GM12878 (cell line): ENCODE measurements around the gene RNF115. TPM values are rescaled to one million over a fixed set of nuclear protein-coding genes. Genes with fewer than 3 reads are reported as not detected.
A peak's percentile ranks its signal among the peaks of the same experiment; 100 is the strongest.
"Not testable (repeated sequence)": the region's sequence is repeated elsewhere in the genome, so short reads cannot be mapped to it uniquely, and the experiment has no call there.

Experiments
- ATAC-seq: fragments of 200-7000 bp; cut with Tn5 transposase; 3 replicates; pipeline ENCODE4 v1.9.1; 2020; ENCODE audit warnings: mild to moderate bottlenecking, moderate library complexity
- BruUV-seq: library from RNA; stranded (reverse); fragments of 400-500 nt; replicated peaks from 2 replicates; lab custom pipeline; 2021; lab: Mats Ljungman, UMichigan
- CTCF ChIA-PET: fragments of 300-600 bp; sonication (Branson Sonifier 250); formaldehyde crosslinking; extraction: SDS; loops from one replicate; lab custom pipeline; 2021; ENCODE audit warnings: inconsistent platforms; lab: Yijun Ruan, JAX
- POLR2A ChIA-PET: fragments of 350-600 bp; formaldehyde crosslinking; extraction: SDS; loops from one replicate; lab custom pipeline; 2021; ENCODE audit warnings: inconsistent platforms; lab: Charles Lee
- RAD21 ChIA-PET: fragments of 300-600 bp; sonication (Branson Sonifier 250); formaldehyde crosslinking; loops from one replicate; lab custom pipeline; 2023; ENCODE audit warnings: antibody characterized with exemption; ENCODE audit not compliant: unreplicated experiment; lab: Charles Lee
- SMC1A ChIA-PET: fragments of 300-600 bp; sonication (Branson Sonifier 250); formaldehyde crosslinking; loops from one replicate; lab custom pipeline; 2023; ENCODE audit not compliant: unreplicated experiment, uncharacterized antibody; lab: Charles Lee
- DNase-seq: peaks from one replicate; pipeline ENCODE4 v3.0.0-alpha.2; 2011; ENCODE audit warnings: low read depth, low spot score
- FAIRE-seq: peaks from 3 replicates; lab custom pipeline; 2011; peaks lifted over from hg19 to GRCh38; lab: Jason Lieb, UNC
- H2AFZ ChIP-seq: 2 replicates; pipeline ENCODE4 v1.6.0; 2011; ENCODE audit warnings: low read depth, low read length, control low read depth; ENCODE audit not compliant: control insufficient read depth
- H3K27ac ChIP-seq: 2 replicates; pipeline ENCODE4 v1.5.1; 2011; ENCODE audit warnings: control low read depth; ENCODE audit not compliant: control insufficient read depth, insufficient read depth
- H3K27me3 ChIP-seq, 2 experiments: replicated peaks in 1 of 2; 2 replicates each; pipeline versions ENCODE4 v1.6.0 to v1.6.1; 2011; ENCODE audit warnings: low read length in 1 of 2; ENCODE audit not compliant: control insufficient read depth in 2 of 2, insufficient read depth in 2 of 2
- H3K36me3 ChIP-seq, 2 experiments: 2 replicates each; pipeline ENCODE4 v1.5.1; 2011; ENCODE audit warnings: low read length in 1 of 2; ENCODE audit not compliant: control insufficient read depth in 2 of 2, insufficient read depth in 2 of 2
- H3K4me1 ChIP-seq: 2 replicates; pipeline ENCODE4 v1.6.1; 2011; ENCODE audit warnings: mild to moderate bottlenecking, low read length, moderate library complexity, mixed read lengths; ENCODE audit not compliant: control insufficient read depth, insufficient read depth
- H3K4me2 ChIP-seq: 2 replicates; pipeline ENCODE4 v1.6.0; 2011; ENCODE audit warnings: control low read depth; ENCODE audit not compliant: control insufficient read depth, insufficient read depth
- H3K4me3 ChIP-seq: fragments of 200-600 bp; sonication (generic); 2 replicates; pipeline ENCODE4 v1.5.1; 2016
- H3K79me2 ChIP-seq: 2 replicates; pipeline ENCODE4 v1.6.0; 2011; ENCODE audit warnings: low read length; ENCODE audit not compliant: control insufficient read depth, insufficient read depth
- H3K9ac ChIP-seq: 2 replicates; pipeline ENCODE4 v1.8.0; 2011; ENCODE audit warnings: low read length, control low read depth, mixed read lengths; ENCODE audit not compliant: control insufficient read depth, insufficient read depth
- H3K9me3 ChIP-seq: replicated peaks from 3 replicates; pipeline ENCODE4 v1.5.1; 2011; ENCODE audit warnings: mild to moderate bottlenecking, low read length; ENCODE audit not compliant: control insufficient read depth, insufficient read depth
- H4K20me1 ChIP-seq: 2 replicates; pipeline ENCODE4 v1.6.0; 2011; ENCODE audit not compliant: control insufficient read depth, insufficient read depth
- PAX8 ChIP-seq: fragments of 450-650 bp; IDR thresholded peaks from 2 replicates; pipeline ENCODE4 v1.6.1; 2017; ENCODE audit warnings: mild to moderate bottlenecking, moderate library complexity
- WGBS: methylation state at CpG from one replicate; pipeline ENCODE4 v1.1.6; 2016; ENCODE audit warnings: low lambda C conversion rate; ENCODE audit not compliant: insufficient replicate concordance, insufficient coverage; ENCODE audit errors: missing lambda C conversion rate; 5-methylcytosine and 5-hydroxymethylcytosine counted together
- in situ Hi-C: fragments of 300-500 bp; cut with MboI; formaldehyde crosslinking; loops from 9 replicates; pipeline ENCODE4 v1.14.3; 2018; ENCODE audit warnings: mixed read lengths
- intact Hi-C: fragments of 100-400 bp; cut with micrococcal nuclease; formaldehyde crosslinking; loops from one replicate; pipeline ENCODE4 v1.14.2; 2022; ENCODE audit not compliant: unreplicated experiment
- polyA plus RNA-seq, 11 experiments: library from polyadenylated mRNA; depleted of rRNA in 4 of 11; unstranded in 6 of 11; stranded (reverse) in 5 of 11; fragments of >200 nt; fragmentation: Nextera tagmentation in 4 of 11; fragmentation: Illumina TruSeq in 1 of 11; extraction: Ambion mirVana in 4 of 11; extraction: Trizol in 1 of 11; gene quantifications; 1 replicate in 1 of 11; 2 replicates in 10 of 11; pipeline versions ENCODE4 v1.2.1 to v1.2.3, GENCODE V29; 2011 to 2016; ENCODE audit warnings: inconsistent platforms in 2 of 11, missing spikeins in 2 of 11, low read depth in 1 of 11
- total RNA-seq, 4 experiments: library from RNA; depleted of rRNA in 3 of 4; stranded (reverse); fragments of >200 nt in 3 of 4; fragmentation: Illumina TruSeq in 1 of 4; extraction: Trizol in 1 of 4; gene quantifications; 2 replicates each; pipeline versions ENCODE4 v1.2.1 to v1.2.3, GENCODE V29; 2013 to 2021
- TF ChIP-seq, protein P1 (sequence below): IDR thresholded peaks from 2 replicates; pipeline ENCODE4 v1.6.1; 2011; ENCODE audit warnings: low read depth, mild to moderate bottlenecking, low read length, moderate library complexity, borderline replicate concordance; ENCODE audit errors: extremely low read depth

RNF115 gene
- total and polyA plus RNA-seq, 10 of the 15 experiments (the other 5 are each of a cell fraction or from before 2014, with no cell fraction given): 3.4 to 22.0 (median 12.9) TPM

DNA sequence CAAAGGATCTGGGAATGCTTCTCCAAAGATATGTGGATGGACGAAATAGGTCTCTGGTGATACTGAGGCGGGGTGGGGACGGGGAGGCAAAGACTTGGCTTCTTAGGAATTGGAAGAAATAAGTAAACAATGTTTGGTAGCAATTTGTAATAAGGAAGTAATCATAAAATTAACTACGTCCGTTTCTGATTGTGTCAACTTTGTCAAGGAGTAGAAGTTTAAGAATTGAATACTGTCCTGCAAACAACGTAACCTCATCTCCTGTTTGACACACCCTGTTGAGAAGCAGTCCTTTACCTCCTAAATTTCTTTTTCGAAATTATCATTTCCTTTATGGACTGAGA is 576 bp upstream of the RNF115 start:
- DNase-seq (no peak), FAIRE-seq (no peak), ATAC-seq (no peak)
- TSS peak; percentile 71 for BruUV-seq
- SMC1A ChIA-PET: interaction anchor here (1.6 to 5.0 kb wide), 4 partner anchors 20 to 156 kb away, joined by 3 to 20 read pairs (median 8); partner anchors contain the start of genes NUDT17 and PIAS3
- Histone ChIP-seq H2AFZ (peak overlapping the region; percentile 98), H3K9ac (peak overlapping the region; percentile 100), H3K4me2 (peak overlapping the region; percentile 58), H3K4me3 (peak overlapping the region; percentile 67), H3K79me2 (peaks cover 32% of the 10 kb centered on the region), H3K4me1 (peaks cover 10% of the 10 kb centered on the region), H3K27me3 (no peaks in the 10 kb centered on the region), H3K36me3 (peaks cover 3 to 17% of the 10 kb centered on the region in 2 experiments; a peak in 3 of 4 replicates), H3K9me3 (no peaks in the 10 kb centered on the region), H3K27ac (peak overlapping the region; percentile 95), H4K20me1 (no peaks in the 10 kb centered on the region)
- CTCF ChIA-PET: interaction anchor here (0.6 to 6.4 kb wide), 7 partner anchors 13 to 208 kb away, joined by 3 to 80 read pairs (median 4); partner anchors contain the start of genes NUDT17 and PIAS3
- POLR2A ChIA-PET: interaction anchor here (1.2 to 3.9 kb wide), 4 partner anchors 34 to 140 kb away, joined by 3 to 20 read pairs (median 4); partner anchors contain the start of genes ANKRD34A, PIAS3, POLR3GL and RBM8A
- RAD21 ChIA-PET: interaction anchor here (0.6 to 1.7 kb wide), 2 partner anchors 21 to 213 kb away, joined by 3 to 8 read pairs; partner anchors contain the start of gene NUDT17
- intact Hi-C loops: no loop called here
- TF ChIP-seq, protein P1, sequence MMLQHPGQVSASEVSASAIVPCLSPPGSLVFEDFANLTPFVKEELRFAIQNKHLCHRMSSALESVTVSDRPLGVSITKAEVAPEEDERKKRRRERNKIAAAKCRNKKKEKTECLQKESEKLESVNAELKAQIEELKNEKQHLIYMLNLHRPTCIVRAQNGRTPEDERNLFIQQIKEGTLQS: no peak
- 0 out of 2 replicates have a peak, but pooled peaks have one; percentile 32 for TF ChIP-seq PAX8
- in situ Hi-C loops: no loop called here
- WGBS: 1% methylated on average over 7 of the region's 7 CpGs

DNA sequence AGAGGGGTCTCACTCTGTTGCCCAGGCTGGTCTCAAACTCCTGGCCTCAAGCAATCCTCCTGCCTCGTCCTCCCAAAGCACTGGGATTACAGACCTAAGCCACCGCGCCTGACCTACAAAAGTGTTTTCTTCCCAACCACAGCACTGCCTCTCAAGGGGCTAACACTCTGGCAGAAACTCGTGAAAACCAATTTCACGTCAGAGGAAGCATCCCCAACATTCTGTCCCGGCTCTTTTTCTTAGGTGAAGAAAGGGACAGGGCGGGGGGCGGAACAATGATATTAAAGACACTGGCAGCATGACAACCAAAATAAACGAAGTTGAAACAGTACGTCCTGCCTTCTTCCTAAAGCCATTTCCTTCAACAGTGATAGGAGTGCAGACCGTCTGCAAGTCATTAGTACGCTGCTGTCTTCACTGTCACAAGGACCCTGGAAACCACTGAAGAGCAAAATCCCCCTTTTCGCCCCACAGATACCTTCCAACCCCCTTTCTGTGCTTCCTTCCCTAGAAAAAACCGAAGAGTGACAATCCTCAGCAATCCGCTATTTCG is 1.0 kb downstream of the RNF115 start:
- H3K36me3 ChIP-seq, H2AFZ ChIP-seq, H3K27me3 ChIP-seq, CTCF ChIA-PET, H3K4me1 ChIP-seq, FAIRE-seq, H3K9ac ChIP-seq, H3K4me3 ChIP-seq, in situ Hi-C loops, H3K27ac ChIP-seq, RAD21 ChIA-PET, H4K20me1 ChIP-seq, SMC1A ChIA-PET, DNase-seq, H3K9me3 ChIP-seq, BruUV-seq, intact Hi-C loops: not testable (repeated sequence)
- Histone ChIP-seq H3K4me2 (0 out of 2 replicates have a peak overlapping the region, but pooled peaks have one; percentile 17), H3K79me2 (peaks cover 35% of the 10 kb centered on the region)
- no CpG with 5 or more reads among the region's 16 CpGs for WGBS
- POLR2A ChIA-PET: interaction anchor here (3.9 kb wide), 1 partner anchor 36 kb away, joined by 20 read pairs; the partner anchor contains the start of gene PIAS3
- ATAC-seq: peak; percentile 19

GRCh38 chr1:145818095-145818494 is 5.8 kb downstream of the RNF115 start:
- FAIRE-seq, CTCF ChIA-PET, H3K4me1 ChIP-seq, H2AFZ ChIP-seq, H3K9me3 ChIP-seq, SMC1A ChIA-PET, H3K4me2 ChIP-seq, H3K79me2 ChIP-seq, H3K4me3 ChIP-seq, RAD21 ChIA-PET, H3K9ac ChIP-seq, POLR2A ChIA-PET, H3K27ac ChIP-seq, H3K27me3 ChIP-seq, H3K36me3 ChIP-seq, intact Hi-C loops, in situ Hi-C loops, DNase-seq, H4K20me1 ChIP-seq: not testable (repeated sequence)
- TSS peak; percentile 36 for BruUV-seq
- ATAC-seq: peak; percentile 55
- WGBS: 0% methylated on average over 2 of the region's 6 CpGs
